HepG2 (cell line): ENCODE results near the gene MEI1. TPM values are rescaled to one million over a fixed set of nuclear protein-coding genes. Genes with fewer than 3 reads are reported as not detected.

Experiments used
- ATAC-seq: fragments of 200-7000 bp; cut with Tn5 transposase; 3 replicates; pipeline ENCODE4 v1.9.1; 2020; ENCODE audit warnings: mild to moderate bottlenecking, moderate library complexity
- BruUV-seq: library from RNA; stranded (reverse); fragments of 400-500 nt; replicated peaks from 2 replicates; lab custom pipeline; 2021; lab: Mats Ljungman, UMichigan
- CTCF ChIA-PET: fragments of 300-600 bp; formaldehyde crosslinking; extraction: SDS; loops from one replicate; lab custom pipeline; 2021; ENCODE audit warnings: low total read pairs, inconsistent platforms, low intra/inter-chr PET ratio; lab: Yijun Ruan, JAX
- POLR2A ChIA-PET: fragments of 350-600 bp; sonication (Branson Sonifier 250); formaldehyde crosslinking; loops from one replicate; lab custom pipeline; 2020; ENCODE audit warnings: antibody characterized with exemption, inconsistent platforms; lab: Yijun Ruan, JAX
- DNase-seq: peaks from one replicate; pipeline ENCODE4 v3.0.0-alpha.2; 2015; ENCODE audit warnings: low spot score
- FAIRE-seq: peaks from 3 replicates; lab custom pipeline; 2011; peaks lifted over from hg19 to GRCh38; lab: Jason Lieb, UNC
- H2AFZ ChIP-seq: one replicate; pipeline ENCODE4 v1.6.1; 2011; ENCODE audit warnings: low read length, inconsistent platforms
- H3K27ac ChIP-seq: fragments of 300-600 bp; 3 replicates; pipeline ENCODE4 v1.8.0; 2011; ENCODE audit warnings: mixed run types, mild to moderate bottlenecking, mixed read lengths, low read length, inconsistent platforms; ENCODE audit not compliant: insufficient read depth; ENCODE audit errors: extremely low read length
- H3K27me3 ChIP-seq, 2 experiments: fragments of 200-600 bp in 1 of 2; 2 replicates in 1 of 2; 3 replicates in 1 of 2; pipeline versions ENCODE4 v1.6.0 to v1.8.0; 2011; ENCODE audit warnings: low read length in 2 of 2, mild to moderate bottlenecking in 2 of 2, moderate library complexity in 2 of 2, inconsistent platforms in 1 of 2; ENCODE audit not compliant: insufficient read depth in 2 of 2, control insufficient read depth in 1 of 2
- H3K36me3 ChIP-seq, 2 experiments: fragments of 200-600 bp in 1 of 2; replicated peaks in 1 of 2; 2 replicates in 1 of 2; 3 replicates in 1 of 2; pipeline versions ENCODE4 v1.5.1 to v1.8.0; 2011; ENCODE audit warnings: low read length in 2 of 2, inconsistent platforms in 1 of 2; ENCODE audit not compliant: insufficient read depth in 2 of 2, control insufficient read depth in 1 of 2
- H3K4me1 ChIP-seq: 2 replicates; pipeline ENCODE4 v1.5.1; 2012; ENCODE audit warnings: low read length, inconsistent platforms; ENCODE audit not compliant: insufficient read depth
- H3K4me2 ChIP-seq: 2 replicates; pipeline ENCODE4 v1.6.0; 2011; ENCODE audit warnings: low read depth, low read length, inconsistent platforms
- H3K4me3 ChIP-seq, 3 experiments: fragments of 200-600 bp in 1 of 3; sonication (generic), shearing (Covaris generic) in 1 of 3; replicated peaks in 1 of 3; 2 replicates each; pipeline ENCODE4 v1.5.1; 2011 to 2016; ENCODE audit warnings: low read length in 3 of 3, inconsistent platforms in 2 of 3, low read depth in 2 of 3, mild to moderate bottlenecking in 2 of 3, control low read depth in 1 of 3, mixed read lengths in 1 of 3; ENCODE audit not compliant: insufficient read depth in 1 of 3
- H3K79me2 ChIP-seq: one replicate; pipeline ENCODE4 v1.6.1; 2011; ENCODE audit warnings: low read length, inconsistent platforms; ENCODE audit not compliant: insufficient read depth
- H3K9ac ChIP-seq: 2 replicates; pipeline ENCODE4 v1.6.0; 2011; ENCODE audit warnings: mild to moderate bottlenecking, low read depth, low read length, inconsistent platforms; ENCODE audit not compliant: insufficient read depth
- H3K9me3 ChIP-seq: 2 replicates; pipeline ENCODE4 v1.5.1; 2012; ENCODE audit warnings: mild to moderate bottlenecking, low read length
- H4K20me1 ChIP-seq: 2 replicates; pipeline ENCODE4 v1.6.0; 2011; ENCODE audit warnings: inconsistent platforms, mild to moderate bottlenecking, low read length, moderate library complexity; ENCODE audit not compliant: insufficient read depth
- BCL6 ChIP-seq: IDR thresholded peaks from 2 replicates; pipeline ENCODE4 v1.6.1; 2016; ENCODE audit warnings: missing genetic modification reagents, missing compliant biosample characterization
- MAZ ChIP-seq, 2 experiments: sonication (generic) in 1 of 2; formaldehyde crosslinking in 1 of 2; IDR thresholded peaks; 2 replicates each; pipeline versions ENCODE4 v1.5.0 to v1.6.1; 2012 to 2020; ENCODE audit warnings: low read depth in 2 of 2, mild to moderate bottlenecking in 2 of 2, borderline replicate concordance in 1 of 2, improper control_type of control experiment in 1 of 2, low read length in 1 of 2, missing genetic modification reagents in 1 of 2, moderate library complexity in 1 of 2
- MEF2D ChIP-seq: sonication (generic); formaldehyde crosslinking; IDR thresholded peaks from 2 replicates; pipeline ENCODE4 v1.5.1; 2020; ENCODE audit warnings: mild to moderate bottlenecking, missing genetic modification reagents
- NR3C1 ChIP-seq: sonication (generic); formaldehyde crosslinking; IDR thresholded peaks from 2 replicates; pipeline ENCODE4 v1.4.0; 2020; ENCODE audit warnings: missing genetic modification reagents
- PAF1 ChIP-seq: IDR thresholded peaks from 2 replicates; pipeline ENCODE4 v1.6.1; 2016; ENCODE audit warnings: missing genetic modification reagents, missing compliant biosample characterization
- POGZ ChIP-seq: sonication (generic); formaldehyde crosslinking; IDR thresholded peaks from 2 replicates; pipeline ENCODE4 v1.4.0; 2020; ENCODE audit warnings: mild to moderate bottlenecking, missing genetic modification reagents
- SIN3A ChIP-seq: IDR thresholded peaks from 2 replicates; pipeline ENCODE4 v1.6.1; 2011; ENCODE audit warnings: low read depth, mild to moderate bottlenecking, control low read depth, low read length, borderline replicate concordance
- ZBTB8A ChIP-seq: sonication (generic); formaldehyde crosslinking; IDR thresholded peaks from 2 replicates; pipeline ENCODE4 v1.4.0; 2020; ENCODE audit warnings: mild to moderate bottlenecking, low read depth, missing genetic modification reagents, borderline replicate concordance
- ZFP62 ChIP-seq: sonication (generic); formaldehyde crosslinking; IDR thresholded peaks from 2 replicates; pipeline ENCODE4 v1.4.0; 2020; ENCODE audit warnings: missing genetic modification reagents
- ZFYVE20 ChIP-seq: sonication (generic); formaldehyde crosslinking; IDR thresholded peaks from 2 replicates; pipeline ENCODE4 v1.8.0; 2023; ENCODE audit warnings: low read depth, mild to moderate bottlenecking, moderate library complexity, missing genetic modification reagents, borderline replicate concordance
- ZNF260 ChIP-seq: sonication (generic); formaldehyde crosslinking; IDR thresholded peaks from 2 replicates; pipeline ENCODE4 v1.4.0; 2020; ENCODE audit warnings: missing genetic modification reagents, low read depth, mild to moderate bottlenecking, borderline replicate concordance
- ZNF274 ChIP-seq: sonication (generic); formaldehyde crosslinking; IDR thresholded peaks from 2 replicates; pipeline ENCODE4 v1.5.1; 2020; ENCODE audit warnings: mild to moderate bottlenecking, missing genetic modification reagents
- ZNF292 ChIP-seq: sonication (generic); formaldehyde crosslinking; IDR thresholded peaks from 2 replicates; pipeline ENCODE4 v1.8.1; 2022; ENCODE audit warnings: mild to moderate bottlenecking, low read depth, missing genetic modification reagents, borderline replicate concordance
- ZNF350 ChIP-seq: sonication (generic); formaldehyde crosslinking; IDR thresholded peaks from 2 replicates; pipeline ENCODE4 v1.4.0; 2020; ENCODE audit warnings: mild to moderate bottlenecking, low read depth, missing genetic modification reagents, borderline replicate concordance
- ZNF382 ChIP-seq: sonication (generic); formaldehyde crosslinking; IDR thresholded peaks from 2 replicates; pipeline ENCODE4 v1.5.0; 2020; ENCODE audit warnings: missing genetic modification reagents, mild to moderate bottlenecking, borderline replicate concordance
- ZNF616 ChIP-seq: sonication (generic); formaldehyde crosslinking; IDR thresholded peaks from 2 replicates; pipeline ENCODE4 v1.5.0; 2020; ENCODE audit warnings: low read depth, mild to moderate bottlenecking, missing genetic modification reagents
- WGBS: methylation state at CpG from one replicate; pipeline ENCODE4 v1.1.6; 2017; ENCODE audit warnings: low lambda C conversion rate; 5-methylcytosine and 5-hydroxymethylcytosine counted together
- in situ Hi-C: cut with HindIII; loops from 2 replicates; pipeline ENCODE4 v1.10.0; 2017; ENCODE audit warnings: low pct_unique_long_range_greater_than_20kb; ENCODE audit not compliant: extremely low pct_ligation_motif_present
- intact Hi-C: fragments of 100-400 bp; cut with micrococcal nuclease; formaldehyde crosslinking; loops from one replicate; pipeline ENCODE4 v1.10.0; 2022; ENCODE audit not compliant: unreplicated experiment
- polyA plus RNA-seq, 8 experiments: library from polyadenylated mRNA; depleted of rRNA in 3 of 8; stranded (reverse) in 7 of 8; unstranded in 1 of 8; fragments of >200 nt; fragmentation: Illumina TruSeq in 4 of 8; extraction: Trizol in 4 of 8; gene quantifications; 2 replicates each; pipeline versions ENCODE4 v1.2.1 to v1.2.3, GENCODE V29; 2011 to 2016; ENCODE audit warnings: low read depth in 4 of 8, missing spikeins in 1 of 8, mixed read lengths in 1 of 8; ENCODE audit not compliant: insufficient read depth in 1 of 8
- total RNA-seq, 5 experiments: library from RNA; depleted of rRNA; stranded (reverse); fragments of >200 nt; fragmentation: Illumina TruSeq; extraction: Trizol; gene quantifications; 2 replicates each; pipeline ENCODE4 v1.2.3, GENCODE V29; 2016; ENCODE audit warnings: low read depth in 1 of 5
- TF ChIP-seq, protein P1 (sequence below): IDR thresholded peaks from 2 replicates; pipeline ENCODE4 v1.6.1; 2012; ENCODE audit warnings: low read depth, low read length, improper control_type of control experiment
- TF ChIP-seq, protein P2 (sequence below): IDR thresholded peaks from 2 replicates; pipeline ENCODE4 v1.6.1; 2016
- TF ChIP-seq, protein P3 (sequence below): sonication (generic); formaldehyde crosslinking; conservative IDR thresholded peaks from 2 replicates; pipeline ENCODE4 v1.4.0; 2020; ENCODE audit warnings: missing genetic modification reagents

The MEI1 gene
- total and polyA plus RNA-seq, 2 of the 13 experiments (the other 11 are each of a cell fraction or from before 2014, with no cell fraction given) = 0.75 to 1.9 TPM

DNA sequence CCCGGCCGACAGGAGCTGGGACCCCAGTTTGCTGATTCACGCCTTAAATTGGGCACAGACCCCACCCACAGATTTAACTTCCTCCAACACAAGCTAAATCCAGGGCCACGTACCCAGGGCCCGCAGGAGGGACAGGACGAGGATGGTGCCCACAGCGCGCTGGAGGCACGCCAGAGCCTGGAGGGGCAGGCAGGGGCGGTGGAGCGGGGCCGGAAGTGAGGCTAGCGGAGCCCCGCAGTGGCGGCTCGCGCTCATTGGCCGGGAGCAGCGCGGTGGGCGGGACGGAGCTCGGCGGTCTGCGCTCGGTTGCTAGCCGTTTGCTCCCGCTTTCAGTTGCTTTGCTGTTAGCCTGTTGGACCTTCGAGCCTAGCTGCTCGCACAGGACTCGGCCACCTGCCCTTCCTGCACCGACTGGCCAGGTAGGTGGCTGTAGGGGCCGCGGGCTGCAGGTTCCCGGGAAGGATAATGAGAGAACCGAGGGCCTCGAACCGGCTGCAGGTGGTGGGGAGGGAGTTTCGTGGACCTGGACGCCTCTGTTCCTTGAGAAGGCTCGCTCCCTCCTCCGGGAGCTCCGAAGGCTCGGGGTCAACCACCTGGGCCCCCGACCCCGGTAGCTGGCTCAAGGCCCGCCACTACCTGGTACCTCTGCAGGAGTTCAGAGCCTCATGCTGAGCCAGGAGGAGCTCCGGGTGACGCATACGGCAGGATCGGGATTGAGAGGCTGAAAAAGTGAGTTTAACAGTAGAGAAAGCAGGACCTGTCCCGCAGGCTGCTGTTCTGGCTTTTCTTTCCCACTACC lies 101.2 kb downstream of the MEI1 start, which contains the start of gene CCDC134:
TSS of gene CCDC134 (plus strand) at position 332 of the 799 bp plus-strand sequence. CDS start 8,212 bp downstream, outside the sequence.
- in situ Hi-C loops = no loop called here
- ATAC-seq (peak; percentile 98), DNase-seq (peak; percentile 74), FAIRE-seq (peak; percentile 62)
- H3K4me2 ChIP-seq = peak within 1 kb of the TSS; percentile 87
- no peaks in the 10 kb centered on the region for H4K20me1 ChIP-seq
- intact Hi-C loops = no loop called here
- H3K9me3 ChIP-seq = no peaks in the 10 kb centered on the region
- ChIA-PET POLR2A (interaction anchor here (0.6 to 3.0 kb wide), 27 partner anchors 9 to 294 kb away, joined by 3 to 45 read pairs (median 4); partner anchors contain the start of genes CENPM, NDUFA6, SNU13 and SREBF2), CTCF (no interaction called here)
- H3K4me3 ChIP-seq = peak within 1 kb of the TSS; percentile 71 to 92 (median 86)
- peak within 1 kb of the TSS; percentile 87 for H3K27ac ChIP-seq
- BruUV-seq = TSS peak; percentile 65
- no peaks in the 10 kb centered on the region; a peak in 1 of 5 replicates for H3K27me3 ChIP-seq
- H3K9ac ChIP-seq = peak within 1 kb of the TSS; percentile 89
- H3K36me3 ChIP-seq = no peaks in the 10 kb centered on the region; a peak in 1 of 5 replicates
- peaks cover 37% of the 10 kb centered on the region for H3K4me1 ChIP-seq
- WGBS = 1% methylated on average over 14 of the region's 52 CpGs
- H2AFZ ChIP-seq = peak within 1 kb of the TSS; percentile 31
- peaks cover 34% of the 10 kb centered on the region for H3K79me2 ChIP-seq
- 0 out of 2 replicates have a peak, but pooled peaks have one; percentile 58 for TF ChIP-seq ZFP62 (CRISPR knock-in tag)
- TF ChIP-seq, protein P1, sequence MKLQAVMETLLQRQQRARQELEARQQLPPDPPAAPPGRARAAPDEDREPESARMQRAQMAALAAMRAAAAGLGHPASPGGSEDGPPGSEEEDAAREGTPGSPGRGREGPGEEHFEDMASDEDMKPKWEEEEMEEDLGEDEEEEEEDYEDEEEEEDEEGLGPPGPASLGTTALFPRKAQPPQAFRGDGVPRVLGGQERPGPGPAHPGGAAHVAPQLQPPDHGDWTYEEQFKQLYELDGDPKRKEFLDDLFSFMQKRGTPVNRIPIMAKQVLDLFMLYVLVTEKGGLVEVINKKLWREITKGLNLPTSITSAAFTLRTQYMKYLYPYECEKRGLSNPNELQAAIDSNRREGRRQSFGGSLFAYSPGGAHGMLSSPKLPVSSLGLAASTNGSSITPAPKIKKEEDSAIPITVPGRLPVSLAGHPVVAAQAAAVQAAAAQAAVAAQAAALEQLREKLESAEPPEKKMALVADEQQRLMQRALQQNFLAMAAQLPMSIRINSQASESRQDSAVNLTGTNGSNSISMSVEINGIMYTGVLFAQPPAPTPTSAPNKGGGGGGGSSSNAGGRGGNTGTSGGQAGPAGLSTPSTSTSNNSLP = no peak
- peak; percentile 85; the same call in 1 of the 2 replicates for TF ChIP-seq ZNF274
- no peak for TF ChIP-seq PAF1 (CRISPR knock-in tag)
- no peak for TF ChIP-seq NR3C1 (CRISPR knock-in tag)
- TF ChIP-seq, protein P2, sequence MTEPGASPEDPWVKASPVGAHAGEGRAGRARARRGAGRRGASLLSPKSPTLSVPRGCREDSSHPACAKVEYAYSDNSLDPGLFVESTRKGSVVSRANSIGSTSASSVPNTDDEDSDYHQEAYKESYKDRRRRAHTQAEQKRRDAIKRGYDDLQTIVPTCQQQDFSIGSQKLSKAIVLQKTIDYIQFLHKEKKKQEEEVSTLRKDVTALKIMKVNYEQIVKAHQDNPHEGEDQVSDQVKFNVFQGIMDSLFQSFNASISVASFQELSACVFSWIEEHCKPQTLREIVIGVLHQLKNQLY (CRISPR knock-in tag) = peak; percentile 49; the same call in 1 of the 2 replicates
- TF ChIP-seq MEF2D (CRISPR knock-in tag) = no peak; the same call in 1 of the 2 replicates
- peak; percentile 31; the same call in 1 of the 2 replicates for TF ChIP-seq BCL6
- TF ChIP-seq, protein P3, sequence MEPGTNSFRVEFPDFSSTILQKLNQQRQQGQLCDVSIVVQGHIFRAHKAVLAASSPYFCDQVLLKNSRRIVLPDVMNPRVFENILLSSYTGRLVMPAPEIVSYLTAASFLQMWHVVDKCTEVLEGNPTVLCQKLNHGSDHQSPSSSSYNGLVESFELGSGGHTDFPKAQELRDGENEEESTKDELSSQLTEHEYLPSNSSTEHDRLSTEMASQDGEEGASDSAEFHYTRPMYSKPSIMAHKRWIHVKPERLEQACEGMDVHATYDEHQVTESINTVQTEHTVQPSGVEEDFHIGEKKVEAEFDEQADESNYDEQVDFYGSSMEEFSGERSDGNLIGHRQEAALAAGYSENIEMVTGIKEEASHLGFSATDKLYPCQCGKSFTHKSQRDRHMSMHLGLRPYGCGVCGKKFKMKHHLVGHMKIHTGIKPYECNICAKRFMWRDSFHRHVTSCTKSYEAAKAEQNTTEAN (CRISPR knock-in tag) = no peak; the same call in 1 of the 2 replicates
- TF ChIP-seq ZBTB8A = peak; percentile 86; the same call in 1 of the 2 replicates
- TF ChIP-seq ZNF260 (CRISPR knock-in tag) = no peak
- peak; percentile 70 for TF ChIP-seq ZNF350 (CRISPR knock-in tag)
- TF ChIP-seq SIN3A = peak; percentile 38; the same call in 1 of the 2 replicates
- TF ChIP-seq MAZ (IDR thresholded peaks at IDR 0.05; ENCODE audit: borderline replicate concordance, low read depth, low read length) = peak; percentile 74; the same call in 1 of the 2 replicates
- TF ChIP-seq MAZ (CRISPR knock-in tag; IDR thresholded peaks at IDR 0.05; ENCODE audit: low read depth) = peak; percentile 94
- TF ChIP-seq ZNF382 (CRISPR knock-in tag) = no peak
- TF ChIP-seq ZFYVE20 = no peak
- 0 out of 2 replicates have a peak, but pooled peaks have one; percentile 20 for TF ChIP-seq ZNF616 (CRISPR knock-in tag)
- peak; percentile 69 for TF ChIP-seq POGZ
- peak; percentile 81 for TF ChIP-seq ZNF292 (CRISPR knock-in tag)
